ENCODE data around the gene KLHDC1. TPM values are rescaled to one million over a fixed set of nuclear protein-coding genes. Genes with fewer than 3 reads are reported as not detected.

The KLHDC1 gene
- total and polyA plus RNA-seq, 9 of the 15 experiments (the other 6 are each of a cell fraction or from before 2014, with no cell fraction given), result 0.08 to 0.41 (median 0.18) TPM

- peak; percentile 75 for TF ChIP-seq MGA (IDR thresholded peaks at IDR 0.05)
- peak; percentile 73 for TF ChIP-seq SP2 (IDR thresholded peaks at IDR 0.05; ENCODE audit: extremely low read depth, low read depth, low read length, poor library complexity, severe bottlenecking)
- no peak for TF ChIP-seq ZNF449 (CRISPR knock-in tag; IDR thresholded peaks at IDR 0.05)
- TF ChIP-seq ZBTB7A (IDR thresholded peaks at IDR 0.05; ENCODE audit: borderline replicate concordance, control insufficient read depth, low read depth, low read length), result no peak; the same call in 1 of the 2 replicates
- no peak; the same call in 1 of the 2 replicates for TF ChIP-seq MED1 (CRISPR knock-in tag; IDR thresholded peaks at IDR 0.05; ENCODE audit: borderline replicate concordance)
- no peak for TF ChIP-seq HOXB6 (CRISPR knock-in tag; IDR thresholded peaks at IDR 0.05; ENCODE audit: borderline replicate concordance)
- peak; percentile 82 for TF ChIP-seq ELF1 (tag; IDR thresholded peaks at IDR 0.05)
- TF ChIP-seq SIN3A (IDR thresholded peaks at IDR 0.05; ENCODE audit: borderline replicate concordance in 2 of 2, control insufficient read depth in 1 of 2, low read depth in 2 of 2, low read length in 2 of 2), result peak in 1 of 2 experiments; percentile 71; a peak in 2 of 4 replicates
- no peak for TF ChIP-seq ZNF551 (CRISPR knock-in tag; IDR thresholded peaks at IDR 0.05)
- peak; percentile 77 for TF ChIP-seq GMEB1 (CRISPR knock-in tag; IDR thresholded peaks at IDR 0.05)
- peak; percentile 17; the same call in 1 of the 2 replicates for TF ChIP-seq ZNF197 (CRISPR knock-in tag; IDR thresholded peaks at IDR 0.05; ENCODE audit: low read depth)
Measured at GRCh38 chr14:49767571-49768300, 74.8 kb downstream of the KLHDC1 start, which contains the start of gene KLHDC2 (continued).

Data from K562 (cell line).